Pericardium fibroblast (primary cell): ENCODE data around the gene SLC22A1. TPM values are rescaled to one million over a fixed set of nuclear protein-coding genes. Genes with fewer than 3 reads are reported as not detected.

ENCODE experiments used
- total RNA-seq: library from RNA; depleted of rRNA; stranded (reverse); fragments of >200 nt; gene quantifications from 2 replicates; pipeline ENCODE4 v1.2.3, GENCODE V29; 2015

SLC22A1 gene
- not detected in 2 replicates for total RNA-seq

DNA sequence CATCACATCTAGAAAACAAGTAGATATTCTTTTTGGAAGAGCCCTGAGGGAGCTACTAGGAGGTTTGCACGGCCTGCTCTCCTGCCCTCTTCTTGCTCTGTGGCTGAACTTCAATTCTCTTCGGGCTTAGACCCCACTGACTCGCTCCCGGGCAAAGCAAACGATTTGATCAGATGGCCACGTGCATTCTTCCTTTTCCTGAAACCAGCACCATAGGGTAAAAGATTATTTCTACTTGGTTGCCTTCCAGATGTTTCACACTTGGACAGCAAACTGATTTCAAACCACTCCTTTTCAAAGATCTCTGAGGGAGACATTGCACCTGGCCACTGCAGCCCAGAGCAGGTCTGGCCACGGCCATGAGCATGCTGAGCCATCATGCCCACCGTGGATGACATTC is at the start of gene SLC22A1:
Gene SLC22A1, plus strand, starts transcription at position 258 of the 400 bp plus-strand sequence. Its CDS starts 121 bp downstream, at position 379.

Other genes starting within 250 kb of the SLC22A1 start
- gene MAS1, start 230.8 kb upstream of the SLC22A1 start, total RNA-seq, result under 0.01 TPM in 1 of 2 replicates, not detected in the other
- 64.4 and 81.3 TPM in 2 replicates for gene IGF2R, start 152.7 kb upstream of the SLC22A1 start, total RNA-seq
- gene SLC22A2, start 137.0 kb downstream of the SLC22A1 start, total RNA-seq, result not detected in 2 replicates
- gene SLC22A3, start 226.6 kb downstream of the SLC22A1 start, total RNA-seq, result 7.4 and 10.3 TPM in 2 replicates